Type B pancreatic cell (in vitro differentiated cells): Measurements from ENCODE around the gene ARL5C. TPM values are rescaled to one million over a fixed set of nuclear protein-coding genes. Genes with fewer than 3 reads are reported as not detected.

ENCODE experiments used
- DNase-seq: peaks from one replicate; pipeline ENCODE4 v3.0.0; 2021; ENCODE audit warnings: mixed read lengths; ENCODE audit not compliant: unreplicated experiment; ENCODE audit errors: extremely low spot score
- H3K27ac Mint-ChIP-seq: 2 replicates; pipeline ENCODE4 v1.8.0; 2021; ENCODE audit warnings: mild to moderate bottlenecking, mixed read lengths
- H3K27me3 Mint-ChIP-seq: 2 replicates; pipeline ENCODE4 v1.8.0; 2021; ENCODE audit warnings: mixed read lengths
- H3K36me3 Mint-ChIP-seq: 2 replicates; pipeline ENCODE4 v1.8.0; 2021; ENCODE audit warnings: mixed read lengths
- H3K4me1 Mint-ChIP-seq: one replicate; pipeline ENCODE4 v1.8.0; 2021; ENCODE audit warnings: mixed read lengths; ENCODE audit not compliant: unreplicated experiment
- H3K4me3 Mint-ChIP-seq: 2 replicates; pipeline ENCODE4 v1.8.0; 2021; ENCODE audit warnings: mild to moderate bottlenecking, mixed read lengths
- H3K9me3 Mint-ChIP-seq: 2 replicates; pipeline ENCODE4 v1.8.0; 2021; ENCODE audit warnings: mixed read lengths
- CTCF ChIP-seq: fragments of 200-600 bp; sonication (generic); conservative IDR thresholded peaks from 2 replicates; pipeline ENCODE4 v1.5.0; 2021; ENCODE audit warnings: antibody characterized with exemption, mild to moderate bottlenecking
- long read RNA-seq: library from polyadenylated mRNA; unstranded; transcript quantifications from one replicate; pipeline ENCODE4 v2.0.0, GENCODE V29; 2020
- total RNA-seq: library from RNA; stranded (reverse); gene quantifications from 2 replicates; pipeline ENCODE4 v1.2.1, GENCODE V29; 2021; ENCODE audit warnings: low replicate concordance

Gene ARL5C
- total RNA-seq = not detected in 2 replicates
- long read RNA-seq = 0 reads

DNA sequence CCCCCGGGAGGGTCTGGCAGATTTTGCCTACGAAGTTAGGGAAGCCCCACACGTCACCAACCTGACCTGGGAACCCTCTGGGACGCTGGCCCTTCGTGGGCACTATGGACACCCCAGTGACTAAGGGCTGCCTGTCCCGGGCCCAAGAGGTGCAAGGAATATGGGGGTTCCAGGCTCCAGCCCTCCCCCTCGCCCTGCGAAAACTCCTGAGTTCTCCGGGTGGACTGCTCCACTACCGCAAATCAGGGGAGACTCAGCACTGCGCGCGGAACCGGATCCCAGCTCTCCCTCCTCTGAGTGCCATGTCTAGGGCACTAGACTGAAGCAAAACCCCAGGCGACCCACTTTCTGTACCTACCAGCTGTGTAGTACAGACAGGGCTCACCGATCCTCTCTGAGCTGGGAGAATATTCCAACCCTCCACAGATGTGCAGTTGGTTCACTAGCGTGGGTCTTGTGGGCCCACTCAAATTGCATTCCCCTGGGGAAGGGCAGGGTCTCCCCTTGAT, at the start of gene ARL5C:
ARL5C (minus strand) TSS at position 321 of the 509 bp plus-strand sequence. CDS start 401 bp downstream, outside the sequence.
- Mint-ChIP-seq H3K4me1 (peaks cover 10% of the 10 kb centered on the region), H3K27ac (peak within 1 kb of the TSS; percentile 43), H3K36me3 (no peaks in the 10 kb centered on the region), H3K27me3 (peaks cover 33% of the 10 kb centered on the region), H3K4me3 (peak within 1 kb of the TSS; percentile 95), H3K9me3 (no peaks in the 10 kb centered on the region)
- no peak for DNase-seq
- no peak for TF ChIP-seq CTCF

- Mint-ChIP-seq H3K4me3 (no peak overlapping the region), H3K4me1 (no peaks in the 10 kb centered on the region), H3K27ac (no peak overlapping the region), H3K27me3 (peaks cover 83% of the 10 kb centered on the region), H3K9me3 (no peaks in the 10 kb centered on the region), H3K36me3 (no peaks in the 10 kb centered on the region)
- TF ChIP-seq CTCF = no peak
- no peak for DNase-seq
Measured at GRCh38 chr17:39213852-39214251, 47.9 kb upstream of the ARL5C start.

GRCh38 chr17:39212841-39213480, 47.0 kb upstream of the ARL5C start:
- Mint-ChIP-seq H3K36me3 (no peaks in the 10 kb centered on the region), H3K27me3 (peaks cover 83% of the 10 kb centered on the region), H3K4me3 (no peak overlapping the region), H3K27ac (no peak overlapping the region), H3K4me1 (no peaks in the 10 kb centered on the region), H3K9me3 (no peaks in the 10 kb centered on the region)
- DNase-seq = no peak
- no peak for TF ChIP-seq CTCF

GRCh38 chr17:39212195-39212810, 46.3 kb upstream of the ARL5C start:
- no peak for TF ChIP-seq CTCF
- DNase-seq = no peak
- no peaks in the 10 kb centered on the region for H3K9me3 Mint-ChIP-seq

DNA sequence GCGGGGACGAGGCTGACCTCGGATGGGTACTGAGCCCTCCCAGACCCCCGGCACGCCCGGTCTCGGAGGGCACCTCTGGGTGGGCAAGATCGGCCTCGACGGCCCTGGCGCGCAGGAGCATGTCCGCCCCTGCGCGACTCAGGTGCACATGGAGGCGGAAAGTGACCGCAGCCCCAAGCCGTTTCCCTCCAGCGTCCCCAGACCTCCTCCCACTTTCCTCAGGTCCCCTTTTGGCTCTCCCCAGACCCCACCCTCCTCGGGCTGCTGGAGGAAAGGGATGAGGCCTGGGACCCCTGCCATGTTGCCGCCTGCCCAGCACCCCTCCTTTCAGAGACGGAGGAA, 44.1 kb upstream of the ARL5C start:
- Mint-ChIP-seq H3K9me3 (no peaks in the 10 kb centered on the region), H3K4me1 (peaks cover 5% of the 10 kb centered on the region), H3K27me3 (peaks cover 60% of the 10 kb centered on the region), H3K4me3 (peak overlapping the region; percentile 52), H3K27ac (no peak overlapping the region), H3K36me3 (no peaks in the 10 kb centered on the region)
- no peak for DNase-seq
- no peak for TF ChIP-seq CTCF

More at GRCh38 chr17:39212195-39212810, 46.3 kb upstream of the ARL5C start:
- Mint-ChIP-seq H3K4me1 (peaks cover under 1% of the 10 kb centered on the region), H3K27me3 (peaks cover 80% of the 10 kb centered on the region), H3K4me3 (no peak overlapping the region), H3K27ac (no peak overlapping the region), H3K36me3 (no peaks in the 10 kb centered on the region)
